ENCODE data around the gene USP27X. TPM values are rescaled to one million over a fixed set of nuclear protein-coding genes. Genes with fewer than 3 reads are reported as not detected.

USP27X gene
- total RNA-seq, 3 donors from 2014 or later (not counting 1 experiment from before 2014, with no cell fraction given) = 1.7 to 2.4 (median 2.0) TPM

GRCh38 chrX:49848275-49848674 lies 31.0 kb upstream of the USP27X start:
- H3K27ac Mint-ChIP-seq = no peak overlapping the region
- Histone ChIP-seq H3K36me3 (ENCODE audit: control insufficient read depth, insufficient read depth, low read length) (no peaks in the 10 kb centered on the region), H3K4me1 (ENCODE audit: control insufficient read depth, insufficient read depth, low read length) (no peaks in the 10 kb centered on the region), H3K4me3 (ENCODE audit: low read length) (no peak overlapping the region), H3K9me3 (ENCODE audit: control insufficient read depth, insufficient read depth, low read length) (no peaks in the 10 kb centered on the region), H3K27ac (ENCODE audit: low read length) (no peak overlapping the region), H3K27me3 (ENCODE audit: control insufficient read depth, insufficient read depth, low read length) (no peaks in the 10 kb centered on the region)
- intact Hi-C loops (cut with micrococcal nuclease) = no loop called here
- WGBS (ENCODE audit: insufficient coverage) = 80% methylated on average over 1 of the region's 3 CpGs
- no peaks in the 10 kb centered on the region for H3K4me1 Mint-ChIP-seq
- no peak for TF ChIP-seq CTCF (IDR thresholded peaks at IDR 0.05)
- H3K9me3 Mint-ChIP-seq = no peaks in the 10 kb centered on the region
- ATAC-seq = no peak
- peaks cover 3 to 56% of the 10 kb centered on the region in 2 donors for H3K27me3 Mint-ChIP-seq (ENCODE audit: low read depth in 2 of 2)
- no peak for DNase-seq
- no peaks in the 10 kb centered on the region for H3K36me3 Mint-ChIP-seq
- H3K4me3 Mint-ChIP-seq = no peak overlapping the region

- H3K4me3 Mint-ChIP-seq = no peak overlapping the region
- no peaks in the 10 kb centered on the region for H3K36me3 Mint-ChIP-seq
- no peak for ATAC-seq
- no peak for DNase-seq
- no peak overlapping the region for H3K27ac Mint-ChIP-seq
- H3K9me3 Mint-ChIP-seq = no peaks in the 10 kb centered on the region
- no peaks in the 10 kb centered on the region for H3K36me3 ChIP-seq (ENCODE audit: control insufficient read depth, insufficient read depth, low read length)
- no peaks in the 10 kb centered on the region for H3K4me1 Mint-ChIP-seq
- no peaks in the 10 kb centered on the region for H3K4me1 ChIP-seq (ENCODE audit: control insufficient read depth, insufficient read depth, low read length)
- WGBS (ENCODE audit: insufficient coverage) = no CpG with 5 or more reads among the region's 1 CpG
- H3K27ac ChIP-seq (ENCODE audit: low read length) = no peak overlapping the region
- H3K27me3 Mint-ChIP-seq (ENCODE audit: low read depth in 2 of 2) = peaks cover 7 to 68% of the 10 kb centered on the region in 2 donors
- intact Hi-C loops (cut with micrococcal nuclease) = no loop called here
- H3K27me3 ChIP-seq (ENCODE audit: control insufficient read depth, insufficient read depth, low read length) = no peaks in the 10 kb centered on the region
- no peaks in the 10 kb centered on the region for H3K9me3 ChIP-seq (ENCODE audit: control insufficient read depth, insufficient read depth, low read length)
- no peak overlapping the region for H3K4me3 ChIP-seq (ENCODE audit: low read length)
- TF ChIP-seq CTCF (IDR thresholded peaks at IDR 0.05) = no peak
Measured at GRCh38 chrX:49850028-49850427, 29.3 kb upstream of the USP27X start.

DNA sequence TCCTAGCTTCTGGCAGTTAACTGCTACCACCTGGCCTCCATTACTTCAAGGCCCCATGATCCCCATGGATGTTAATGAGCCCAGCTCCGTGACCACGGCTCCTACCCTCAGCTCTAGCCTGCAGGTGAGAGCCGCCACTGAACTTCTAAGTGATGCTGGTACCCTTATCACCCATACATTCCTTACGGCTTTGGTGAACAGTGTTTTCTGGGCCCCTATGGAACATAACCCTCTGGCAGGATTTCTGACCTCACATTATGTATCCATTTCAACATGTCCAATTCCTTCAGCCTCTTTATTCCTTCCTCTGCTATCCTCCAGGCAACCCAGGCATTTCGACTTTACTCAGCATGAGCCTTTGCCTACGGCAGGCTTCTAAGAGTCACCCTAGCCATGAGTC lies 25.6 kb upstream of the USP27X start:
- no peaks in the 10 kb centered on the region for H3K36me3 Mint-ChIP-seq
- ATAC-seq = no peak

More for the DNA sequence above, 25.6 kb upstream of the USP27X start:
- H3K27ac ChIP-seq (ENCODE audit: low read length) = no peak overlapping the region
- no peaks in the 10 kb centered on the region for H3K9me3 Mint-ChIP-seq
- no peaks in the 10 kb centered on the region for H3K36me3 ChIP-seq (ENCODE audit: control insufficient read depth, insufficient read depth, low read length)
- WGBS (ENCODE audit: insufficient coverage) = 84% methylated on average over 6 of the region's 6 CpGs
- H3K27me3 ChIP-seq (ENCODE audit: control insufficient read depth, insufficient read depth, low read length) = no peaks in the 10 kb centered on the region
- H3K4me1 ChIP-seq (ENCODE audit: control insufficient read depth, insufficient read depth, low read length) = no peaks in the 10 kb centered on the region
- no peaks in the 10 kb centered on the region for H3K9me3 ChIP-seq (ENCODE audit: control insufficient read depth, insufficient read depth, low read length)
- no peak overlapping the region for H3K27ac Mint-ChIP-seq
- H3K4me1 Mint-ChIP-seq = no peaks in the 10 kb centered on the region
- intact Hi-C loops (cut with micrococcal nuclease) = no loop called here
- H3K27me3 Mint-ChIP-seq (ENCODE audit: low read depth in 2 of 2) = peaks cover 7 to 53% of the 10 kb centered on the region in 2 donors
- H3K4me3 Mint-ChIP-seq = no peak overlapping the region
- DNase-seq = no peak
- no peak overlapping the region for H3K4me3 ChIP-seq (ENCODE audit: low read length)
- TF ChIP-seq CTCF (IDR thresholded peaks at IDR 0.05) = no peak

Measured in natural killer cell (primary cell).